ENCODE results near the gene GIPC1.
"Not testable (repeated sequence)": the region's sequence is repeated elsewhere in the genome, so short reads cannot be mapped to it uniquely, and the experiment has no call there.

Gene GIPC1

GRCh38 chr19:14467391-14467790 lies 28.5 kb downstream of the GIPC1 start:
- no peak for DNase-seq

DNA sequence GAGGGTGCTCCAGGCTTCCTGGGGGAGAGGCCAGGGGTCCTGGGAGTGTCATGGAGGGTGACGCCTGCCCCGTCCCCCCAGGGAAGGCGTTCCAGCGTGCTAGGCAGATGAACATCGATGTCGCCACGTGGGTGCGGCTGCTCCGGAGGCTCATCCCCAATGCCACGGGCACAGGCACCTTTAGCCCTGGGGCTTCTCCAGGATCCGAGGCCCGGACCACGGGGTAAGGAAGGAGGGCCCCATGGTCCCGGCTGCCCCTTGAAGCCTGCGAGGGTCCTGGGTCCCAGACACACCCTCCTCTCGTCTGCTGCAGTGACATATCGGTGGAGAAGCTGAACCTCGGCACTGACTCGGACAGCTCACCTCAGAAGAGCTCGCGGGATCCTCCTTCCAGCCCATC lies 32.2 kb downstream of the GIPC1 start:
- no peak for DNase-seq

DNA sequence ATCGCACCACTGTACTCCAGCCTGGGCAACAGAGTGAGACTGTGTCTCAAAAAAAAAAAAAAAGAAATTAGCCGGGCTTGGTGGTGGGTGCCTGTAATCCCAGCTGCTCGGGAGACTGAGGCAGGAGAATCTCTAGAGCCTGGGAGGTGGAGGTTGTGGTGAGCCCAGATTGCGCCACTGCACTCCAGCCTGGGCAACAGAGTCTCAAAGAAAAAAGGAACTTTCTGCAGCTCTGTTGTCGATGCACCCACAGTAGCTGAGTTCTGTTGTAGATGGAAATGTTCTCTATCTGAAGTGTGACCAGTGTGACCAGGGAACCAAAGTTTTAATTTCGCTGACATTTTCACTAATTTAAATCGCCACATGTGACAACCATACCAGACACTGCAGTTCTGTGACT lies 33.5 kb downstream of the GIPC1 start:
- DNase-seq: not testable (repeated sequence)

DNA sequence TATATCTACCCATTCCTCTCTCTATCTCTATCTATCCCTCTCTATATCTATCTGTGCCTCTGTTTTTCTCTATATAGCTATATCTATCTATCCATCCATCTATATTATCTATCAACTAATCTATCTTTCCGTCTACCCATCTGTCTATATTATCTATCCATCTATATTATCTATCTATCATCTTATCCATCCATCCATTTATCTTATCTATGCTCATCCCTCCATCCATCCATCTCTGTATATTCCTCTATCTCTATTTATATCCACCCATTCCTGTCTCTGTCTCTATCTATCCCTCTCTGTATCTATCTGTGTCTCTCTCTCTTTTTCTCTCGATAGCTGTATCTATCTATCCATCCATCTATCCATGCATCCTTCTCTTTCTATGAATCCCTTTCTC lies 35.0 kb downstream of the GIPC1 start:
- no peak for DNase-seq

- no peak for DNase-seq
Measured at GRCh38 chr19:14459703-14460102, 36.2 kb downstream of the GIPC1 start.

- DNase-seq: not testable (repeated sequence)
Measured at GRCh38 chr19:14452303-14452702, 43.6 kb downstream of the GIPC1 start.

GRCh38 chr19:14450876-14451275 lies 45.1 kb downstream of the GIPC1 start:
- DNase-seq: no peak

- DNase-seq: no peak
Measured at GRCh38 chr19:14450168-14450874, 45.6 kb downstream of the GIPC1 start.

- no peak for DNase-seq
Measured at GRCh38 chr19:14449321-14449720, 46.6 kb downstream of the GIPC1 start.

GRCh38 chr19:14446336-14447036 lies 49.4 kb downstream of the GIPC1 start:
- no peak for DNase-seq

- DNase-seq: no peak
Measured at GRCh38 chr19:14443632-14444216, 52.2 kb downstream of the GIPC1 start.

DNA sequence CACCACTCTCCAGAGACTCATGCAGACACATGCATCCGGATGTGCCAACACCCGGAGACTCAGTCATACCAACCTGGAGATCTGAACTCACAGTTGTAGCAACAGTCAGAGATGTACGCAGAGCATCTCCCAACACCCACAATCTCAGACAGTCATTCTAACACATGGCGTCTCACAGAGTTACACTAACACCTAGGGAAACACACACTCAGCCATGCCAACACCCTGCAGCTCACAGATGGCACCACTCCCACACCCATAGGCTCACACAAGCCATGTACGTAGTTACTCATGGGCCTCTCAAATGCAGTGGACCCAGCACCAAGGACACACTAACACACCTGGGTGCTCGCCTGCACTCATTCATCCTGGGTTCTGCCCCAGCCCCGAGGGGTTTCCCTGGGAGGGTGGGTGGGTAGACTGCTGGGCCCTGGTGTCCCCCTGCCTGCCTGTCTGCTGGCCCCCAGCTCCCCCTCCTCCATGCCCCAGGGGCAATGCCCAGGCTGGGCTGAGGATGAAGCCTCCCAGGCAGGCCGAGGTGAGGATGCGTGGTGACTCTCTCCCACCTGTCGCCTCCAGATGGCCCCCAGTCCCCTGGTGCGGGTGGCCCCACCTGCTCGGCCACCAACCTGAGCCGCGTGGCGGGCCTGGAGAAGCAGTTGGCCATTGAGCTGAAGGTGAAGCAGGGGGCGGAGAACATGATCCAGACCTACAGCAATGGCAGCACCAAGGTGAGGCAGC lies 52.9 kb downstream of the GIPC1 start:
- no peak for DNase-seq

DNA sequence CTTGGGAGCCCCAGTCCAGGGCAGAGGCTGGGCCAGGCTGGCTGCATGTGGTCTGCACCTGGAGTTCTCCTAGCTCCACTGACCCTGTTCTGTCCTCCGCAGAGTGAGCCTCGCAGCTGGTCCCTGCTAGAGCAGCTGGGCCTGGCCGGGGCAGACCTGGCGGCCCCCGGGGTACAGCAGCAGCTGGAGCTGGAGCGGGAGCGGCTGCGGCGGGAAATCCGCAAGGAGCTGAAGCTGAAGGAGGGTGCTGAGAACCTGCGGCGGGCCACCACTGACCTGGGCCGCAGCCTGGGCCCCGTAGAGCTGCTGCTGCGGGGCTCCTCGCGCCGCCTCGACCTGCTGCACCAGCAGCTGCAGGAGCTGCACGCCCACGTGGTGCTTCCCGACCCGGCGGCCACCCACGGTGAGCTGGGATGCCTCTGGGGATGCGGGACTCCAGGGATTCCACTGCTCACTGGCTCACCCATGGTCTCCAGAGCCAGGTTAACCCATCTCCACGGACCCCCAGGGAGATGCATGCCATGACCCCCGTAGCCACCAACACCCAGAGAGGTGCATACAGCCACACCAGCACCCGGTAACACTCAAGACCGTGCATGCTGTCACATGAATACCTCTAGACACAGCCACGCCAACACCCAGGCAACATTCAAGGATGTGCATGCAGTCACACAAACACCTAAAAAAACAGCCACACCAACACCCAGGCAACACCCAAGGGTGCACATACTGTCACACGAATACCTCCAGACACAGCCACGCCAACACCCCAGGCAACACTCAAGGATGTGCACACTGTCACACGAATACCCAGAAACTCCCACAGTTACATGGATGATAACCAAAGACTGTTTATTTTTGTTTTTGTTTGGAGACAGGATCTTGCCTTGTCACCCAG lies 54.6 kb downstream of the GIPC1 start:
- DNase-seq: no peak

GRCh38 chr19:14440049-14440448 lies 55.9 kb downstream of the GIPC1 start:
- DNase-seq: no peak

- no peak for DNase-seq
Measured at GRCh38 chr19:14439014-14439413, 56.9 kb downstream of the GIPC1 start.

- no peak for DNase-seq
Measured at GRCh38 chr19:14437578-14438140, 58.3 kb downstream of the GIPC1 start.

- no peak for DNase-seq
Measured at GRCh38 chr19:14435320-14436050, 60.4 kb downstream of the GIPC1 start.

DNA sequence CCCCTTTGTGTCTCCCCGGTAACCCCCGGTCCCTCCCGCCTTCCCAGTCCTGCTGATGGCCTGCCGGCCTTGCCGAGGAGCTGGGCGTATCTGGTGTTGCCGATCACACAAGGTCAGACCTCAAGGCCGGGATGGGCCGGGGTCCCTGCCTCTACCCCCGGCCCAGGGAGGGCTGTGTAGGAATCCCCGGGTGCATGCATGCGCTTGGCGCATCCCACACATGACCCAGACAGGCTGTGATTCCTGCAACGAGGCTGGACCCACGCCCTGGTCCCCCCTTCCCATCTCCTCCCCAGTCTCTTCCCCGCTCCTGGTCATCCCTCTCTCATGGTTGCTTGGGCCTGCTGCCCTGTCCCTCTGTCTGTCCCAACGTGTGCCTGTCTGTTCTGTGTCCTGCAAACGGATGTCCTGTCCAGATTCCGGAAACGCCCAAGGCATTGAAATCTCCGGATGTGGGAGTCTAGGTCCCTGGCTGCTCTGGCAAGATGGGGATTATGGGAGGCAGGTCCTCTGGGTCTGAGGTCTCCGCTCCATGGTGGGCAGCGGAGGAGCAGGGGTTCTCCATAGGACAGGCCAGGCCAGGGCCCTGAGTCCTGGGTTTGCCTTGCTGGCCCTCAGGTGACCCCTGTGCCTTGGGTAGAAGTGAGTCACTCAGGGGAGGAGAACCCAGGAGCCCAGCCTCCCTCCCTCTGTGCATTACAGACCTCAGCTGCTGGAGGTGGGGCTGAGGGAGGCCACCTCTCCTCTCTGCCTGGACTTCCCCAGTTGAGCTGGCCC lies 61.2 kb downstream of the GIPC1 start:
- DNase-seq: no peak

- DNase-seq: peak; percentile 45
Measured at GRCh38 chr19:14433554-14434501, 62.1 kb downstream of the GIPC1 start.
